Mucosa of descending colon (tissue), 3 donors: ENCODE data around the gene EPHB6. TPM values are rescaled to one million over a fixed set of nuclear protein-coding genes. Genes with fewer than 3 reads are reported as not detected.

Experiments
- ATAC-seq: fragments of 200-7000 bp; cut with Tn5 transposase; one replicate; pipeline ENCODE4 v1.9.1; 2020; ENCODE audit warnings: mild to moderate bottlenecking, moderate library complexity
- DNase-seq, 3 donors: peaks; one replicate each; pipeline ENCODE4 v3.0.0-alpha.2; 2020
- H3K36me3 ChIP-seq: fragments of 200-600 bp; one replicate; pipeline ENCODE4 v1.8.0; 2021; ENCODE audit warnings: low read depth, mild to moderate bottlenecking
- H3K4me1 ChIP-seq: fragments of 200-600 bp; one replicate; pipeline ENCODE4 v1.8.0; 2021; ENCODE audit warnings: low read depth, mild to moderate bottlenecking
- H3K4me3 ChIP-seq: fragments of 200-600 bp; one replicate; pipeline ENCODE4 v1.8.0; 2021; ENCODE audit warnings: mild to moderate bottlenecking
- H3K9me3 ChIP-seq: fragments of 200-600 bp; one replicate; pipeline ENCODE4 v1.8.0; 2021; ENCODE audit warnings: mild to moderate bottlenecking
- CTCF ChIP-seq: fragments of 200-600 bp; IDR thresholded peaks from one replicate; pipeline ENCODE4 v1.8.0; 2022; ENCODE audit warnings: antibody characterized with exemption, mild to moderate bottlenecking
- intact Hi-C, 2 donors: fragments of 100-400 bp; cut with DNase I in 1 of 2; cut with micrococcal nuclease in 1 of 2; formaldehyde crosslinking; loops; one replicate each; pipeline versions ENCODE4 v1.11.0 to v1.11.1; 2022; cut with DNase I, micrococcal nuclease
- total RNA-seq, 3 donors: library from RNA; stranded (reverse); fragmentation: NEBNext Ultra II Directional in 2 of 3; extraction: Animal tissue kit (Norgen Biotek cat#: 25700) in 2 of 3; gene quantifications; one replicate each; pipeline versions ENCODE4 v1.2.1 to v1.2.4, GENCODE V29; 2021 to 2023
- donor health status: DM: no; HTN: no; CAD: no; lungs with moderate emphysema.
- donor health status: DM: no; HTN: no; CAD: no.
- donor health status: DM: no; HTN: yes; CAD: no.

EPHB6 gene
- total RNA-seq, 3 donors from 2014 or later, result 1.2 to 8.7 (median 2.6) TPM

GRCh38 chr7:142875456-142875855 lies 20.6 kb downstream of the EPHB6 start:
- ATAC-seq (no peak), DNase-seq (no peak)
- no peaks in the 10 kb centered on the region for H3K4me1 ChIP-seq
- no peak overlapping the region for H3K4me3 ChIP-seq
- no peaks in the 10 kb centered on the region for H3K36me3 ChIP-seq
- intact Hi-C loops, result no loop called here
- TF ChIP-seq CTCF, result no peak
- no peaks in the 10 kb centered on the region for H3K9me3 ChIP-seq

GRCh38 chr7:142876236-142876960 lies 21.5 kb downstream of the EPHB6 start:
- Histone ChIP-seq H3K36me3 (no peaks in the 10 kb centered on the region), H3K4me3 (no peak overlapping the region), H3K4me1 (no peaks in the 10 kb centered on the region), H3K9me3 (no peaks in the 10 kb centered on the region)
- no peak for ATAC-seq
- intact Hi-C loops, result no loop called here
- no peak for DNase-seq
- TF ChIP-seq CTCF, result no peak

GRCh38 chr7:142876991-142877910 lies 22.4 kb downstream of the EPHB6 start:
- H3K4me1 ChIP-seq, result no peaks in the 10 kb centered on the region
- intact Hi-C loops, result no loop called here
- no peaks in the 10 kb centered on the region for H3K36me3 ChIP-seq
- TF ChIP-seq CTCF, result no peak
- no peak overlapping the region for H3K4me3 ChIP-seq
- H3K9me3 ChIP-seq, result no peaks in the 10 kb centered on the region
- DNase-seq (no peak), ATAC-seq (no peak)

GRCh38 chr7:142878315-142878714 lies 23.4 kb downstream of the EPHB6 start:
- ATAC-seq (no peak), DNase-seq (no peak)
- H3K4me3 ChIP-seq, result no peak overlapping the region
- TF ChIP-seq CTCF, result no peak
- H3K9me3 ChIP-seq, result no peaks in the 10 kb centered on the region
- intact Hi-C loops, result no loop called here
- no peaks in the 10 kb centered on the region for H3K4me1 ChIP-seq
- no peaks in the 10 kb centered on the region for H3K36me3 ChIP-seq

- Histone ChIP-seq H3K9me3 (no peaks in the 10 kb centered on the region), H3K4me1 (no peaks in the 10 kb centered on the region), H3K4me3 (no peak overlapping the region), H3K36me3 (no peaks in the 10 kb centered on the region)
- no peak for ATAC-seq
- intact Hi-C loops, result no loop called here
- TF ChIP-seq CTCF, result no peak
- DNase-seq, result no peak
These were observed 24.2 kb downstream of the EPHB6 start for GRCh38 chr7:142879060-142879459.
